Heart right ventricle (tissue), 16 donors: ENCODE measurements around the gene CAST. TPM values are rescaled to one million over a fixed set of nuclear protein-coding genes. Genes with fewer than 3 reads are reported as not detected.
A peak's percentile ranks its signal among the peaks of the same experiment; 100 is the strongest.

ENCODE experiments used
- ATAC-seq, 8 donors: fragments of 200-7000 bp; cut with Tn5 transposase; one replicate each; pipeline ENCODE4 v1.9.1; 2020; ENCODE audit warnings: mild to moderate bottlenecking in 8 of 8, moderate library complexity in 8 of 8, moderate number of reproducible peaks in 1 of 8
- DNase-seq, 2 donors: peaks; one replicate each; pipeline ENCODE4 v3.0.0-alpha.2; 2020
- H3K27ac ChIP-seq, 10 donors: fragments of 200-600 bp; sonication (generic) in 2 of 10; one replicate each; pipeline versions ENCODE4 v1.5.0 to v1.8.0; 2020 to 2022; ENCODE audit warnings: mild to moderate bottlenecking in 3 of 10
- H3K27me3 ChIP-seq, 7 donors: fragments of 200-600 bp; one replicate each; pipeline ENCODE4 v1.8.0; 2021 to 2022; ENCODE audit warnings: mild to moderate bottlenecking in 2 of 7
- H3K36me3 ChIP-seq, 9 donors: fragments of 200-600 bp; sonication (generic) in 1 of 9; one replicate each; pipeline versions ENCODE4 v1.5.0 to v1.8.0; 2020 to 2022; ENCODE audit warnings: mild to moderate bottlenecking in 2 of 9
- H3K4me1 ChIP-seq, 9 donors: fragments of 200-600 bp; sonication (generic) in 1 of 9; one replicate each; pipeline versions ENCODE4 v1.5.0 to v1.8.0; 2020 to 2022; ENCODE audit warnings: mild to moderate bottlenecking in 4 of 9
- H3K4me3 ChIP-seq, 10 donors: fragments of 200-600 bp; sonication (generic) in 2 of 10; one replicate each; pipeline versions ENCODE4 v1.5.0 to v1.8.0; 2020 to 2022; ENCODE audit warnings: mild to moderate bottlenecking in 7 of 10, moderate library complexity in 2 of 10
- H3K9me3 ChIP-seq, 11 donors: fragments of 200-600 bp in 10 of 11; sonication (generic) in 2 of 11; one replicate each; pipeline versions ENCODE4 v1.5.0 to v1.8.0; 2013 to 2022; ENCODE audit warnings: mild to moderate bottlenecking in 2 of 11, control low read depth in 1 of 11, moderate library complexity in 1 of 11
- WGBS, 2 donors: extraction: QIAGEN DNeasy Blood & Tissue Kit; methylation state at CpG; one replicate each; pipeline ENCODE4 v1.1.7; 2013; ENCODE audit warnings: inconsistent platforms in 1 of 2; 5-methylcytosine and 5-hydroxymethylcytosine counted together
- intact Hi-C, 10 donors: fragments of 100-400 bp; cut with DNase I; formaldehyde crosslinking; loops; one replicate each; pipeline versions ENCODE4 v1.11.1 to v1.14.2; 2022
- polyA plus RNA-seq, 2 donors: library from polyadenylated mRNA; stranded (reverse); fragments of 200-250 nt; gene quantifications; one replicate each; pipeline ENCODE4 v1.2.3, GENCODE V29; 2013
- total RNA-seq, 10 donors: library from RNA; stranded (reverse); fragmentation: NEBNext Ultra II Directional in 3 of 10; extraction: Animal tissue kit (Norgen Biotek cat#: 25700) in 3 of 10; gene quantifications; one replicate each; pipeline versions ENCODE4 v1.2.1 to v1.2.4, GENCODE V29; 2021 to 2023
- TF ChIP-seq, protein P1 (sequence below), 9 donors: fragments of 200-600 bp; sonication (generic) in 2 of 9; IDR thresholded peaks; one replicate each; pipeline versions ENCODE4 v1.5.0 to v1.8.0; 2021 to 2022; ENCODE audit warnings: antibody characterized with exemption in 9 of 9, mild to moderate bottlenecking in 5 of 9, moderate library complexity in 1 of 9
- donor health status: Arrhythmogenic right ventricular cardiomyopathy.
- donor health status: ischemic (EF 13 %, LVEDD 7.1; RV severe dilation, severe dysfunction).
- donor health status: healthy with polysubstance abuse.
- donor health status: DM: no; HTN: yes; CAD: no.
- donor health status: DM: no; HTN: no; CAD: no.
- donor health status: ischemic (EF 25% LVEDD 6.9; RV normal size, moderate dysfunction).
- donor health status: ischemic (EF 25% LVEDD 5.7; RV mildly dilated, moderate dysfunction).
- donor health status: healthy.
- donor health status: DM: yes; HTN: yes; CAD: no.
- donor health status: Ischemic cardiomyopathy.
- donor health status: ischemic (EF 35%, LVEDD 5.7; RV mildly dilated, moderate dysfunction).
- donor health status: nonischemic (EF 11% LVEDD 7.7; RV severe dilation, severe dysfunction).
- donor health status: DM: yes; HTN: yes; CAD: no.
- donor health status: PGD.
- donor health status: ischemic (EF 29% LVEDD 5.4; RV normal size, mild dysfunction).
- donor health status: nonischemic (EF 23%, LVEDD 6.1; RV moderate dilation, normal function).

The CAST gene
- total and polyA plus RNA-seq, 12 donors: 174 to 783 (median 488) TPM

DNA sequence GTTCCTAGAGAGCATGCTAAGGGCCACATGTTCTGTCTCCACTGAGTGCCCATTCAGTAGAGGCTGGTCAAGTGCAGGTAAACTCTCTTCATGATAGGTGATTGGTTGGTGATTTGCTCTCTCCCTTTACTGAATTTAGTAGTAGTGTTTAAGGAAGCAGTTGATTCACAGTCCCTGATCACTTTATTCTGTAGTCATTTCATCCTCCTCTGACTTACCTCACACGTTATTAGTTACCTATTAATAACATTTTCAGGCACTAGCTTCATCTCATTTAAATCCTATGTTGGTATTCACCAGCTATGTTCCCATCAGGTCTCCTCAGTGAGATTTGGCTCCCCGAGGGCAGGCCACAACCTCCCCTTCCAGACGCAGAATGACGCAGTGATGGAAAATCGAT lies 93.7 kb downstream of the CAST start:
- intact Hi-C loops: loop anchor here in 2 of 10 donors (10.0 kb wide), 3 partner anchors 49 to 409 kb away; partner anchors contain the start of gene ERAP1 (in 1 of the 2)
- no peaks in the 10 kb centered on the region for H3K27me3 ChIP-seq
- 74 to 97% methylated on average over 5 of the region's 5 CpGs for WGBS, 2 donors
- H3K27ac ChIP-seq: no peak overlapping the region
- no peak overlapping the region for H3K4me3 ChIP-seq
- ATAC-seq (no peak), DNase-seq (no peak)
- peaks cover 0 to 97% (median 66%) of the 10 kb centered on the region in 9 donors for H3K36me3 ChIP-seq
- TF ChIP-seq, protein P1, sequence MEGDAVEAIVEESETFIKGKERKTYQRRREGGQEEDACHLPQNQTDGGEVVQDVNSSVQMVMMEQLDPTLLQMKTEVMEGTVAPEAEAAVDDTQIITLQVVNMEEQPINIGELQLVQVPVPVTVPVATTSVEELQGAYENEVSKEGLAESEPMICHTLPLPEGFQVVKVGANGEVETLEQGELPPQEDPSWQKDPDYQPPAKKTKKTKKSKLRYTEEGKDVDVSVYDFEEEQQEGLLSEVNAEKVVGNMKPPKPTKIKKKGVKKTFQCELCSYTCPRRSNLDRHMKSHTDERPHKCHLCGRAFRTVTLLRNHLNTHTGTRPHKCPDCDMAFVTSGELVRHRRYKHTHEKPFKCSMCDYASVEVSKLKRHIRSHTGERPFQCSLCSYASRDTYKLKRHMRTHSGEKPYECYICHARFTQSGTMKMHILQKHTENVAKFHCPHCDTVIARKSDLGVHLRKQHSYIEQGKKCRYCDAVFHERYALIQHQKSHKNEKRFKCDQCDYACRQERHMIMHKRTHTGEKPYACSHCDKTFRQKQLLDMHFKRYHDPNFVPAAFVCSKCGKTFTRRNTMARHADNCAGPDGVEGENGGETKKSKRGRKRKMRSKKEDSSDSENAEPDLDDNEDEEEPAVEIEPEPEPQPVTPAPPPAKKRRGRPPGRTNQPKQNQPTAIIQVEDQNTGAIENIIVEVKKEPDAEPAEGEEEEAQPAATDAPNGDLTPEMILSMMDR (IDR thresholded peaks at IDR 0.05): no peak
- no peaks in the 10 kb centered on the region for H3K9me3 ChIP-seq
- H3K4me1 ChIP-seq: peaks cover 0 to 29% (median 8%) of the 10 kb centered on the region in 9 donors

DNA sequence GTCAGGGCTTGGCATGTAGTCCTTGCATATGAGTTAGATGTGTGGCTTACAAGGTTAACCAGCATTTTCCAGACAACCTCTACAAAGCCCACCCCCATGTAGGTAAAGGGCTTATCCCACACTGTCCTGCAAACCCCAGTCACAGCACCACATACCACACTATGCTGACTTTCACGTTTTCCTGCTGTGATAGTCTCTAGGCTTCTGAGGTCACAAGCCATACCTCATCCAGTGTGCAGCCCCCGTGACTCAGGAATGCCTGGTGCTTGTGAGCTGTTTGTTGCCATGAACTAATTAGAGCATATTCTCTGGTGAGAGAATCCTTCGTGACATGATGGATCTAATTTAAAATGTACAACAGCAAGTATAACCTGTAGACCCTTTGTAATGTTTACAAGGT lies 94.8 kb downstream of the CAST start:
- whole genome bisulfite sequencing, 2 donors: 49 to 50% methylated on average over 3 of the region's 3 CpGs
- H3K9me3 ChIP-seq: no peaks in the 10 kb centered on the region
- H3K27ac ChIP-seq: peak overlapping the region in 5 of 10 donors; percentile 1 to 67 (median 49)
- TF ChIP-seq, protein P1 (IDR thresholded peaks at IDR 0.05): no peak
- no peak overlapping the region for H3K4me3 ChIP-seq
- peaks cover 0 to 22% (median 5%) of the 10 kb centered on the region in 9 donors for H3K4me1 ChIP-seq
- no peaks in the 10 kb centered on the region for H3K27me3 ChIP-seq
- H3K36me3 ChIP-seq: peaks cover 0 to 97% (median 66%) of the 10 kb centered on the region in 9 donors
- DNase-seq (peak in 1 of 2 donors; percentile 33), ATAC-seq (peak; percentile 58 to 84 (median 75))
- intact Hi-C loops: loop anchor here in 2 of 10 donors (10.0 kb wide), 3 partner anchors 48 to 408 kb away; partner anchors contain the start of gene ERAP1 (in 1 of the 2)

DNA sequence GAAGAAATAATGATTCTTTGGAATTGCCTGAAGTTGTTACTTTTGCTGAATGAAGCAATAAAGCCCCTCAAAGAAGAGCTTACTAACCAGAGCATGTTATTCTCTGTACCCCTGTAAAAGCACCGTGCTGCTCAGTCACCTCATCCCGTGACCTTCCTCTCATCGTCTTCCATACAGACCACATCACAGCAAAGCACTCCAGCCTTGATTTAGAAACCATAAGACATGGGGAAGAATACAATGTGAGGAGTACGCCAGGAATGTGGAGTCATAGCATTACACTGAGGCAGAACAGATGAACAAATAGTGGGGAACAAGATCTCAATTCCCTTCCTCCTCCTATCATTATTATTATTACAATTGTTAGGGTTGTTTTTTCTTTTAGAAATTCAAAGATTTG lies 96.4 kb downstream of the CAST start:
- intact Hi-C loops: loop anchor here in 2 of 10 donors (10.0 kb wide), 3 partner anchors 46 to 406 kb away; partner anchors contain the start of gene ERAP1 (in 1 of the 2)
- 51 to 74% methylated on average over 4 of the region's 4 CpGs for WGBS, 2 donors
- ATAC-seq (peak in 4 of 8 donors; percentile 36 to 58 (median 52)), DNase-seq (no peak)
- TF ChIP-seq, protein P1 (IDR thresholded peaks at IDR 0.05): no peak
- Histone ChIP-seq H3K4me3 (no peak overlapping the region), H3K36me3 (peaks cover 0 to 100% (median 75%) of the 10 kb centered on the region in 9 donors), H3K4me1 (peaks cover 0 to 22% (median 3%) of the 10 kb centered on the region in 9 donors), H3K27ac (peak overlapping the region in 3 of 10 donors; percentile 44 to 59 (median 49)), H3K9me3 (no peaks in the 10 kb centered on the region), H3K27me3 (no peaks in the 10 kb centered on the region)

DNA sequence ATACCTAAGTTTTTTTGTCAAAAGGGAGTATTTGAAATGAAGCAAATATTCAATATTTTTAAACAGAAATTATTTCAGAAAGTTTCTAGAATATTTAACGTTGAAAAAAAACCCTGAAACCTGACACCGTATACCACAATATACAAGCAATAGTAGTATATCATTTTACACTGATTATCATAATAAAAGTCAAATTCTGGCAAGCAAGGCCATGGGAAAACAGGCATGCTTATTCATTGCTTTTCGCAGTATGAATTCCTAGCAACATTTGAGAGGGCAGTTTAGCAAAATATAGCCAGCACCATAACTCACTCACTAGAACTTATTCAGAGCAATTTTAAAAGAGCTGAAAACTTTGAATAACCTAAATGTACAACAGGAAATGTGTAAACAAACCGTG lies 99.4 kb downstream of the CAST start:
- ATAC-seq (no peak), DNase-seq (no peak)
- Histone ChIP-seq H3K4me3 (no peak overlapping the region), H3K27me3 (no peaks in the 10 kb centered on the region), H3K27ac (no peak overlapping the region), H3K9me3 (no peaks in the 10 kb centered on the region), H3K4me1 (peaks cover 0 to 18% (median 0%) of the 10 kb centered on the region in 9 donors), H3K36me3 (peaks cover 0 to 100% (median 74%) of the 10 kb centered on the region in 9 donors)
- 75 to 82% methylated on average over 4 of the region's 4 CpGs for WGBS, 2 donors
- TF ChIP-seq, protein P1 (IDR thresholded peaks at IDR 0.05): no peak
- intact Hi-C loops: loop anchor here in 2 of 10 donors (10.0 kb wide), 1 partner anchor 253 kb away; no protein-coding TSS in a partner anchor
